Liver (tissue), 9 donors: ENCODE data around the gene TNS3. TPM values are rescaled to one million over a fixed set of nuclear protein-coding genes. Genes with fewer than 3 reads are reported as not detected.

Experiments
- DNase-seq: peaks from one replicate; pipeline ENCODE4 v3.0.0-alpha.2; 2017; ENCODE audit warnings: low spot score
- H3K27ac ChIP-seq, 2 donors: one replicate each; pipeline ENCODE4 v1.7.0; 2013; ENCODE audit warnings: inconsistent platforms in 2 of 2, low read length in 2 of 2, control low read depth in 1 of 2, low read depth in 1 of 2, mild to moderate bottlenecking in 1 of 2
- H3K27me3 ChIP-seq, 4 donors: one replicate each; pipeline versions ENCODE4 v1.6.1 to v1.7.0; 2013; ENCODE audit warnings: low read length in 3 of 4, inconsistent platforms in 1 of 4, mild to moderate bottlenecking in 1 of 4, moderate library complexity in 1 of 4; ENCODE audit not compliant: control insufficient read depth in 4 of 4, insufficient read depth in 4 of 4
- H3K36me3 ChIP-seq, 4 donors: one replicate each; pipeline versions ENCODE4 v1.6.1 to v1.7.0; 2013; ENCODE audit warnings: low read length in 3 of 4, mild to moderate bottlenecking in 3 of 4, low read depth in 1 of 4, moderate library complexity in 1 of 4; ENCODE audit not compliant: control insufficient read depth in 4 of 4, insufficient read depth in 3 of 4
- H3K4me1 ChIP-seq, 4 donors: one replicate each; pipeline versions ENCODE4 v1.6.1 to v1.7.0; 2013; ENCODE audit warnings: low read length in 3 of 4, mild to moderate bottlenecking in 3 of 4, moderate library complexity in 1 of 4; ENCODE audit not compliant: control insufficient read depth in 4 of 4, insufficient read depth in 4 of 4
- H3K4me3 ChIP-seq, 3 donors: one replicate each; pipeline versions ENCODE4 v1.6.1 to v1.7.0; 2013; ENCODE audit warnings: low read length in 3 of 3, control low read depth in 1 of 3, low read depth in 1 of 3, mild to moderate bottlenecking in 1 of 3
- H3K9ac ChIP-seq, 2 donors: one replicate each; pipeline ENCODE4 v1.7.0; 2013; ENCODE audit warnings: low read length in 2 of 2, mild to moderate bottlenecking in 2 of 2, moderate library complexity in 2 of 2, control low read depth in 1 of 2, low read depth in 1 of 2
- H3K9me3 ChIP-seq, 4 donors: one replicate each; pipeline versions ENCODE4 v1.6.1 to v1.7.0; 2013; ENCODE audit warnings: low read length in 3 of 4; ENCODE audit not compliant: control insufficient read depth in 4 of 4
- GABPA ChIP-seq, 2 donors: IDR thresholded peaks in 1 of 2; conservative IDR thresholded peaks in 1 of 2; 2 replicates each; pipeline ENCODE4 v1.6.1; 2016; ENCODE audit warnings: antibody characterized with exemption in 2 of 2, mild to moderate bottlenecking in 1 of 2, moderate library complexity in 1 of 2
- HNF4A ChIP-seq, 2 donors: conservative IDR thresholded peaks; 2 replicates each; pipeline ENCODE4 v1.6.1; 2016; ENCODE audit warnings: antibody characterized with exemption in 2 of 2, mild to moderate bottlenecking in 2 of 2
- HNF4G ChIP-seq: IDR thresholded peaks from 2 replicates; pipeline ENCODE4 v1.6.1; 2016; ENCODE audit warnings: antibody characterized with exemption
- NR2F2 ChIP-seq: IDR thresholded peaks from 2 replicates; pipeline ENCODE4 v1.6.1; 2016; ENCODE audit warnings: antibody characterized with exemption
- RAD21 ChIP-seq, 2 donors: IDR thresholded peaks; 2 replicates each; pipeline ENCODE4 v1.6.1; 2016; ENCODE audit warnings: antibody characterized with exemption in 2 of 2, mild to moderate bottlenecking in 2 of 2
- RXRA ChIP-seq, 2 donors: IDR thresholded peaks; 2 replicates each; pipeline ENCODE4 v1.6.1; 2017 to 2018; ENCODE audit warnings: antibody characterized with exemption in 2 of 2, mild to moderate bottlenecking in 1 of 2
- SP1 ChIP-seq: IDR thresholded peaks from 2 replicates; pipeline ENCODE4 v1.6.1; 2018; ENCODE audit warnings: antibody characterized with exemption, mild to moderate bottlenecking
- TAF1 ChIP-seq: conservative IDR thresholded peaks from 2 replicates; pipeline ENCODE4 v1.6.1; 2016; ENCODE audit warnings: antibody characterized with exemption, mild to moderate bottlenecking
- YY1 ChIP-seq: IDR thresholded peaks from 2 replicates; pipeline ENCODE4 v1.6.1; 2016; ENCODE audit warnings: antibody characterized with exemption, mild to moderate bottlenecking
- ZBTB33 ChIP-seq: IDR thresholded peaks from 2 replicates; pipeline ENCODE4 v1.6.1; 2016; ENCODE audit warnings: antibody characterized with exemption
- WGBS: extraction: QIAGEN DNeasy Blood & Tissue Kit; methylation state at CpG from one replicate; pipeline ENCODE4 v1.1.7; 2013; 5-methylcytosine and 5-hydroxymethylcytosine counted together
- polyA plus RNA-seq, 2 donors: library from polyadenylated mRNA; stranded (reverse) in 1 of 2; unstranded in 1 of 2; fragments of 200-250 nt in 1 of 2; fragments of >200 nt in 1 of 2; fragmentation: Nextera tagmentation in 1 of 2; extraction: Ambion mirVana in 1 of 2; gene quantifications; one replicate each; pipeline versions ENCODE4 v1.2.1 to v1.2.3, GENCODE V29; 2013 to 2015
- total RNA-seq, 2 donors: library from RNA; depleted of rRNA; stranded (reverse); fragments of >200 nt; gene quantifications; one replicate each; pipeline ENCODE4 v1.2.3, GENCODE V29; 2014
- TF ChIP-seq, protein P1 (sequence below): IDR thresholded peaks from 2 replicates; pipeline ENCODE4 v1.6.1; 2016; ENCODE audit warnings: antibody characterized with exemption, mild to moderate bottlenecking
- TF ChIP-seq, protein P2 (sequence below): fragments of 150-350 bp; IDR thresholded peaks from 2 replicates; pipeline ENCODE4 v1.5.1; 2017; ENCODE audit warnings: improper control_type of control experiment, low read depth, low read length; ENCODE audit not compliant: missing input control
- TF ChIP-seq, protein P3 (sequence below): IDR thresholded peaks from 2 replicates; pipeline ENCODE4 v1.6.1; 2016; ENCODE audit warnings: antibody characterized with exemption
- donor health status: healthy.
- donor health status: healthy.
- donor health status: healthy.
- donor health status: healthy.
- donor health status: healthy.

The TNS3 gene
- total and polyA plus RNA-seq, 4 donors: 16.8 to 100 (median 29.5) TPM

DNA sequence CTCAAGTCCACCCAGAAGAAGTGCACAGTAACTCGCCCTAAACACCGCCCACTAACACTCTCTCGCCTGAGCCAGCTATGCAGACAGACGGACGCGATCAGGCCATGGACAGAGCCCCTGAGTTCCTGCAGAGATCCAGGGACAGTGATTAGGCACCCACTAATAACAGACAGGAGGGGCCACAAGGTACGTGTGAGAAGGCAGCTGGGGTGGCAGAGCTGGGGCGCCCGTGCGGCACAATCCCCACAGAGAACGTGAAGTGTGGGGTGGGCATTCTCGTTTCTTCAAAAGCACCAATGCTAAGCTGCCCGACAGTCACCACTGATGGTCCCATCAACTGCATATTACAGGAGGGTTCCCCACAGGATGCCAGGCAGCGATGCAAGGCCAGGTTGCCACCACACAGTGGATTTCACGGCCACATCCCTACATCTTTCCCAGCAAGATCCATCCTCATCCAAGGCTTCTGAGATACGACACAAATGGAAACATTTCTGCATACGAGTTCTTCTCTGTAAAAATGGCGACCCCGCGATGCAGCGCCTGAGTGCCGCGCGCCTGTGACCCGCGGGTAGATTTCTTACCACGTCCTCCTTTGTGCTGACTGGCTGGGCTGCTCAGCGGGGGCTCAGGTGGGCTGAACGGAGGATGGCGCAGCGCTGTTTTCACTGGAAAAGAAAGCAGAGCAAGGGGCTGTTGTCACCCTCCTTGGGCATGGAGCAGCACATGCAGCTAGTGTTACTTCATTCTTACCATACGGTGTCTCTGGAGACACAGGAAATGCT, 237.5 kb downstream of the TNS3 start:
- H3K27me3 ChIP-seq: no peaks in the 10 kb centered on the region
- H3K9me3 ChIP-seq: no peaks in the 10 kb centered on the region
- no peak overlapping the region for H3K27ac ChIP-seq
- no peak for TF ChIP-seq SP1
- H3K9ac ChIP-seq: no peak overlapping the region
- DNase-seq: no peak
- H3K36me3 ChIP-seq: peaks cover 14 to 65% (median 32%) of the 10 kb centered on the region in 4 donors
- H3K4me3 ChIP-seq: no peak overlapping the region
- 96% methylated on average over 32 of the region's 32 CpGs for WGBS
- no peaks in the 10 kb centered on the region for H3K4me1 ChIP-seq

GRCh38 chr7:47343061-47343455, 238.9 kb downstream of the TNS3 start:
- Histone ChIP-seq H3K36me3 (peaks cover 14 to 57% (median 34%) of the 10 kb centered on the region in 4 donors), H3K4me1 (no peaks in the 10 kb centered on the region), H3K27me3 (no peaks in the 10 kb centered on the region), H3K9ac (no peak overlapping the region), H3K9me3 (no peaks in the 10 kb centered on the region), H3K4me3 (no peak overlapping the region), H3K27ac (no peak overlapping the region)
- DNase-seq: no peak
- TF ChIP-seq, protein P1, sequence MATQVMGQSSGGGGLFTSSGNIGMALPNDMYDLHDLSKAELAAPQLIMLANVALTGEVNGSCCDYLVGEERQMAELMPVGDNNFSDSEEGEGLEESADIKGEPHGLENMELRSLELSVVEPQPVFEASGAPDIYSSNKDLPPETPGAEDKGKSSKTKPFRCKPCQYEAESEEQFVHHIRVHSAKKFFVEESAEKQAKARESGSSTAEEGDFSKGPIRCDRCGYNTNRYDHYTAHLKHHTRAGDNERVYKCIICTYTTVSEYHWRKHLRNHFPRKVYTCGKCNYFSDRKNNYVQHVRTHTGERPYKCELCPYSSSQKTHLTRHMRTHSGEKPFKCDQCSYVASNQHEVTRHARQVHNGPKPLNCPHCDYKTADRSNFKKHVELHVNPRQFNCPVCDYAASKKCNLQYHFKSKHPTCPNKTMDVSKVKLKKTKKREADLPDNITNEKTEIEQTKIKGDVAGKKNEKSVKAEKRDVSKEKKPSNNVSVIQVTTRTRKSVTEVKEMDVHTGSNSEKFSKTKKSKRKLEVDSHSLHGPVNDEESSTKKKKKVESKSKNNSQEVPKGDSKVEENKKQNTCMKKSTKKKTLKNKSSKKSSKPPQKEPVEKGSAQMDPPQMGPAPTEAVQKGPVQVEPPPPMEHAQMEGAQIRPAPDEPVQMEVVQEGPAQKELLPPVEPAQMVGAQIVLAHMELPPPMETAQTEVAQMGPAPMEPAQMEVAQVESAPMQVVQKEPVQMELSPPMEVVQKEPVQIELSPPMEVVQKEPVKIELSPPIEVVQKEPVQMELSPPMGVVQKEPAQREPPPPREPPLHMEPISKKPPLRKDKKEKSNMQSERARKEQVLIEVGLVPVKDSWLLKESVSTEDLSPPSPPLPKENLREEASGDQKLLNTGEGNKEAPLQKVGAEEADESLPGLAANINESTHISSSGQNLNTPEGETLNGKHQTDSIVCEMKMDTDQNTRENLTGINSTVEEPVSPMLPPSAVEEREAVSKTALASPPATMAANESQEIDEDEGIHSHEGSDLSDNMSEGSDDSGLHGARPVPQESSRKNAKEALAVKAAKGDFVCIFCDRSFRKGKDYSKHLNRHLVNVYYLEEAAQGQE: no peak
- TF ChIP-seq, protein P2, sequence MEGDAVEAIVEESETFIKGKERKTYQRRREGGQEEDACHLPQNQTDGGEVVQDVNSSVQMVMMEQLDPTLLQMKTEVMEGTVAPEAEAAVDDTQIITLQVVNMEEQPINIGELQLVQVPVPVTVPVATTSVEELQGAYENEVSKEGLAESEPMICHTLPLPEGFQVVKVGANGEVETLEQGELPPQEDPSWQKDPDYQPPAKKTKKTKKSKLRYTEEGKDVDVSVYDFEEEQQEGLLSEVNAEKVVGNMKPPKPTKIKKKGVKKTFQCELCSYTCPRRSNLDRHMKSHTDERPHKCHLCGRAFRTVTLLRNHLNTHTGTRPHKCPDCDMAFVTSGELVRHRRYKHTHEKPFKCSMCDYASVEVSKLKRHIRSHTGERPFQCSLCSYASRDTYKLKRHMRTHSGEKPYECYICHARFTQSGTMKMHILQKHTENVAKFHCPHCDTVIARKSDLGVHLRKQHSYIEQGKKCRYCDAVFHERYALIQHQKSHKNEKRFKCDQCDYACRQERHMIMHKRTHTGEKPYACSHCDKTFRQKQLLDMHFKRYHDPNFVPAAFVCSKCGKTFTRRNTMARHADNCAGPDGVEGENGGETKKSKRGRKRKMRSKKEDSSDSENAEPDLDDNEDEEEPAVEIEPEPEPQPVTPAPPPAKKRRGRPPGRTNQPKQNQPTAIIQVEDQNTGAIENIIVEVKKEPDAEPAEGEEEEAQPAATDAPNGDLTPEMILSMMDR: no peak
- TF ChIP-seq HNF4A (conservative IDR thresholded peaks at IDR 0.05) (no peak), NR2F2 (no peak), ZBTB33 (no peak), SP1 (no peak), HNF4G (no peak), RAD21 (IDR thresholded peaks at IDR 0.05) (no peak), YY1 (no peak), TAF1 (no peak), GABPA (IDR thresholded peaks at IDR 0.05 in 1 of 2, conservative IDR thresholded peaks at IDR 0.05 in 1 of 2) (no peak), RXRA (IDR thresholded peaks at IDR 0.05) (no peak)
- TF ChIP-seq, protein P3, sequence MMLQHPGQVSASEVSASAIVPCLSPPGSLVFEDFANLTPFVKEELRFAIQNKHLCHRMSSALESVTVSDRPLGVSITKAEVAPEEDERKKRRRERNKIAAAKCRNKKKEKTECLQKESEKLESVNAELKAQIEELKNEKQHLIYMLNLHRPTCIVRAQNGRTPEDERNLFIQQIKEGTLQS: no peak
- WGBS: 93% methylated on average over 5 of the region's 5 CpGs
